HEK293 (cell line): ENCODE data around the gene ZNF771.

Experiments
- CTCF ChIP-seq: fragments of 450-650 bp; formaldehyde crosslinking; IDR thresholded peaks from 2 replicates; pipeline ENCODE4 v1.5.1; 2016; ENCODE audit warnings: missing biosample characterization, missing genetic modification characterization
- KLF7 ChIP-seq: fragments of 450-650 bp; formaldehyde crosslinking; IDR thresholded peaks from 2 replicates; pipeline ENCODE4 v1.5.1; 2016; ENCODE audit warnings: missing biosample characterization, missing genetic modification characterization, borderline replicate concordance
- KLF8 ChIP-seq: fragments of 450-650 bp; formaldehyde crosslinking; IDR thresholded peaks from 2 replicates; pipeline ENCODE4 v1.5.1; 2016; ENCODE audit warnings: missing biosample characterization, missing genetic modification characterization
- PATZ1 ChIP-seq: fragments of 450-650 bp; formaldehyde crosslinking; IDR thresholded peaks from 2 replicates; pipeline ENCODE4 v1.5.1; 2016; ENCODE audit warnings: missing biosample characterization, missing genetic modification characterization
- PRDM10 ChIP-seq: fragments of 450-650 bp; formaldehyde crosslinking; IDR thresholded peaks from 2 replicates; pipeline ENCODE4 v1.5.1; 2016; ENCODE audit warnings: missing biosample characterization, missing genetic modification characterization
- TRIM28 ChIP-seq: IDR thresholded peaks from 2 replicates; pipeline ENCODE4 v1.6.1; 2011; ENCODE audit warnings: low read length, control low read depth, borderline replicate concordance
- ZBTB20 ChIP-seq: fragments of 450-650 bp; formaldehyde crosslinking; IDR thresholded peaks from 2 replicates; pipeline ENCODE4 v1.5.1; 2016; ENCODE audit warnings: missing biosample characterization, missing genetic modification characterization
- ZBTB48 ChIP-seq: fragments of 450-650 bp; formaldehyde crosslinking; IDR thresholded peaks from 2 replicates; pipeline ENCODE4 v1.5.1; 2016; ENCODE audit warnings: missing biosample characterization, missing genetic modification characterization
- ZFP3 ChIP-seq: fragments of 450-650 bp; formaldehyde crosslinking; IDR thresholded peaks from 2 replicates; pipeline ENCODE4 v1.5.1; 2016; ENCODE audit warnings: low read depth, missing biosample characterization, missing genetic modification characterization
- ZNF10 ChIP-seq: fragments of 450-650 bp; formaldehyde crosslinking; IDR thresholded peaks from 2 replicates; pipeline ENCODE4 v1.5.1; 2017; ENCODE audit warnings: missing biosample characterization, missing genetic modification characterization
- ZNF19 ChIP-seq: fragments of 450-650 bp; formaldehyde crosslinking; IDR thresholded peaks from 2 replicates; pipeline ENCODE4; 2016; ENCODE audit warnings: missing biosample characterization, missing genetic modification characterization, low read depth
- ZNF23 ChIP-seq: fragments of 450-650 bp; formaldehyde crosslinking; IDR thresholded peaks from 2 replicates; pipeline ENCODE4 v1.5.1; 2016; ENCODE audit warnings: missing biosample characterization, missing genetic modification characterization, borderline replicate concordance
- ZNF324 ChIP-seq: fragments of 450-650 bp; formaldehyde crosslinking; IDR thresholded peaks from 2 replicates; pipeline ENCODE4 v1.5.1; 2016; ENCODE audit warnings: missing biosample characterization, missing genetic modification characterization
- ZNF335 ChIP-seq: fragments of 450-650 bp; formaldehyde crosslinking; conservative IDR thresholded peaks from 2 replicates; pipeline ENCODE4 v1.5.1; 2016; ENCODE audit warnings: missing biosample characterization, missing genetic modification characterization
- ZNF391 ChIP-seq: fragments of 450-650 bp; formaldehyde crosslinking; IDR thresholded peaks from 2 replicates; pipeline ENCODE4 v1.5.1; 2016; ENCODE audit warnings: low read depth, missing biosample characterization, missing genetic modification characterization, borderline replicate concordance
- ZNF473 ChIP-seq: fragments of 450-650 bp; formaldehyde crosslinking; IDR thresholded peaks from 2 replicates; pipeline ENCODE4 v1.5.1; 2017; ENCODE audit warnings: missing biosample characterization, missing genetic modification characterization
- ZNF600 ChIP-seq: fragments of 450-650 bp; formaldehyde crosslinking; IDR thresholded peaks from 2 replicates; pipeline ENCODE4 v1.5.1; 2016; ENCODE audit warnings: missing biosample characterization, missing genetic modification characterization
- ZNF654 ChIP-seq: fragments of 450-650 bp; formaldehyde crosslinking; IDR thresholded peaks from 2 replicates; pipeline ENCODE4 v1.5.1; 2016; ENCODE audit warnings: low read depth, missing biosample characterization, missing genetic modification characterization
- ZNF692 ChIP-seq: fragments of 450-650 bp; formaldehyde crosslinking; IDR thresholded peaks from 2 replicates; pipeline ENCODE4 v1.5.1; 2016; ENCODE audit warnings: missing biosample characterization, missing genetic modification characterization
- ZNF785 ChIP-seq: fragments of 450-650 bp; formaldehyde crosslinking; IDR thresholded peaks from 2 replicates; pipeline ENCODE4 v1.5.1; 2016; ENCODE audit warnings: missing biosample characterization, missing genetic modification characterization
- ZNF843 ChIP-seq: fragments of 450-650 bp; formaldehyde crosslinking; IDR thresholded peaks from 2 replicates; pipeline ENCODE4 v1.5.1; 2016; ENCODE audit warnings: missing biosample characterization, missing genetic modification characterization
- ZXDB ChIP-seq: fragments of 450-650 bp; formaldehyde crosslinking; IDR thresholded peaks from 2 replicates; pipeline ENCODE4 v1.5.1; 2016; ENCODE audit warnings: missing biosample characterization, missing genetic modification characterization
- TF ChIP-seq, protein P1 (sequence below): fragments of 450-650 bp; formaldehyde crosslinking; IDR thresholded peaks from 2 replicates; pipeline ENCODE4 v1.5.1; 2016; ENCODE audit warnings: missing biosample characterization, missing genetic modification characterization
- TF ChIP-seq, protein P2 (sequence below): fragments of 450-650 bp; formaldehyde crosslinking; conservative IDR thresholded peaks from 2 replicates; pipeline ENCODE4 v1.5.1; 2016; ENCODE audit warnings: low read depth, missing biosample characterization, missing genetic modification characterization

The ZNF771 gene

GRCh38 chr16:30368122-30368791 is 39.1 kb upstream of the ZNF771 start (continued):
- TF ChIP-seq ZNF843 (tag by site-specific recombination) (no peak), ZBTB48 (peak; percentile 80), ZBTB20 (tag by site-specific recombination) (peak; percentile 52; the same call in 1 of the 2 replicates), TRIM28 (peak; percentile 18; the same call in 1 of the 2 replicates), CTCF (tag by site-specific recombination) (no peak), ZNF324 (tag by site-specific recombination) (no peak), PRDM10 (tag by site-specific recombination) (peak; percentile 88), ZNF654 (tag by site-specific recombination) (no peak), ZNF785 (tag by site-specific recombination) (no peak), KLF7 (tag by site-specific recombination) (no peak), ZNF692 (tag by site-specific recombination) (0 out of 2 replicates have a peak, but pooled peaks have one; percentile 32), ZNF600 (peak; percentile 27; the same call in 1 of the 2 replicates), ZNF23 (tag by site-specific recombination) (no peak), ZNF473 (no peak), ZFP3 (tag by site-specific recombination) (no peak), ZNF19 (tag by site-specific recombination) (no peak), PATZ1 (tag by site-specific recombination) (0 out of 2 replicates have a peak, but pooled peaks have one; percentile 18), KLF8 (tag by site-specific recombination) (no peak), ZXDB (tag by site-specific recombination) (no peak), ZNF10 (tag by site-specific recombination) (no peak), ZNF391 (tag by site-specific recombination) (no peak), ZNF335 (tag by site-specific recombination) (no peak)
- TF ChIP-seq, protein P1, sequence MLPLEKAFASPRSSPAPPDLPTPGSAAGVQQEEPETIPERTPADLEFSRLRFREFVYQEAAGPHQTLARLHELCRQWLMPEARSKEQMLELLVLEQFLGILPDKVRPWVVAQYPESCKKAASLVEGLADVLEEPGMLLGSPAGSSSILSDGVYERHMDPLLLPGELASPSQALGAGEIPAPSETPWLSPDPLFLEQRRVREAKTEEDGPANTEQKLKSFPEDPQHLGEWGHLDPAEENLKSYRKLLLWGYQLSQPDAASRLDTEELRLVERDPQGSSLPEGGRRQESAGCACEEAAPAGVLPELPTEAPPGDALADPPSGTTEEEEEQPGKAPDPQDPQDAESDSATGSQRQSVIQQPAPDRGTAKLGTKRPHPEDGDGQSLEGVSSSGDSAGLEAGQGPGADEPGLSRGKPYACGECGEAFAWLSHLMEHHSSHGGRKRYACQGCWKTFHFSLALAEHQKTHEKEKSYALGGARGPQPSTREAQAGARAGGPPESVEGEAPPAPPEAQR, result no peak
- TF ChIP-seq, protein P2, sequence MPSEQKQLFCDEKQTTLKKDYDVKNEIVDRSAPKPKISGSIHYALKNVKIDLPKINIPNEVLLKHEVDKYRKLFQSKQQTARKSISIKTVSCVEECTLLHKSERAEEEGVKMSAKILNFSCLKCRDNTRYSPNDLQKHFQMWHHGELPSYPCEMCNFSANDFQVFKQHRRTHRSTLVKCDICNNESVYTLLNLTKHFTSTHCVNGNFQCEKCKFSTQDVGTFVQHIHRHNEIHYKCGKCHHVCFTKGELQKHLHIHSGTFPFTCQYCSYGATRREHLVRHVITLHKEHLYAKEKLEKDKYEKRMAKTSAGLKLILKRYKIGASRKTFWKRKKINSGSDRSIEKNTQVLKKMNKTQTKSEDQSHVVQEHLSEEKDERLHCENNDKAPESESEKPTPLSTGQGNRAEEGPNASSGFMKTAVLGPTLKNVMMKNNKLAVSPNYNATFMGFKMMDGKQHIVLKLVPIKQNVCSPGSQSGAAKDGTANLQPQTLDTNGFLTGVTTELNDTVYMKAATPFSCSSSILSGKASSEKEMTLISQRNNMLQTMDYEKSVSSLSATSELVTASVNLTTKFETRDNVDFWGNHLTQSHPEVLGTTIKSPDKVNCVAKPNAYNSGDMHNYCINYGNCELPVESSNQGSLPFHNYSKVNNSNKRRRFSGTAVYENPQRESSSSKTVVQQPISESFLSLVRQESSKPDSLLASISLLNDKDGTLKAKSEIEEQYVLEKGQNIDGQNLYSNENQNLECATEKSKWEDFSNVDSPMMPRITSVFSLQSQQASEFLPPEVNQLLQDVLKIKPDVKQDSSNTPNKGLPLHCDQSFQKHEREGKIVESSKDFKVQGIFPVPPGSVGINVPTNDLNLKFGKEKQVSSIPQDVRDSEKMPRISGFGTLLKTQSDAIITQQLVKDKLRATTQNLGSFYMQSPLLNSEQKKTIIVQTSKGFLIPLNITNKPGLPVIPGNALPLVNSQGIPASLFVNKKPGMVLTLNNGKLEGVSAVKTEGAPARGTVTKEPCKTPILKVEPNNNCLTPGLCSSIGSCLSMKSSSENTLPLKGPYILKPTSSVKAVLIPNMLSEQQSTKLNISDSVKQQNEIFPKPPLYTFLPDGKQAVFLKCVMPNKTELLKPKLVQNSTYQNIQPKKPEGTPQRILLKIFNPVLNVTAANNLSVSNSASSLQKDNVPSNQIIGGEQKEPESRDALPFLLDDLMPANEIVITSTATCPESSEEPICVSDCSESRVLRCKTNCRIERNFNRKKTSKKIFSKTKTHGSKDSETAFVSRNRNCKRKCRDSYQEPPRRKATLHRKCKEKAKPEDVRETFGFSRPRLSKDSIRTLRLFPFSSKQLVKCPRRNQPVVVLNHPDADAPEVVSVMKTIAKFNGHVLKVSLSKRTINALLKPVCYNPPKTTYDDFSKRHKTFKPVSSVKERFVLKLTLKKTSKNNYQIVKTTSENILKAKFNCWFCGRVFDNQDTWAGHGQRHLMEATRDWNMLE (tag by site-specific recombination), result no peak
